Right cardiac atrium (tissue), 5 donors: Measurements from ENCODE around the gene MYH9. TPM values are rescaled to one million over a fixed set of nuclear protein-coding genes. Genes with fewer than 3 reads are reported as not detected.

Experiments used
- ATAC-seq, 2 donors: fragments of 200-7000 bp; cut with Tn5 transposase; one replicate each; pipeline versions ENCODE4 v1.8.0 to v1.9.1; 2020; ENCODE audit warnings: moderate library complexity in 2 of 2, mild to moderate bottlenecking in 1 of 2
- DNase-seq, 3 donors: peaks; one replicate each; pipeline ENCODE4 v3.0.0-alpha.2; 2020
- H3K27ac ChIP-seq: one replicate; pipeline ENCODE4 v1.5.1; 2013; ENCODE audit warnings: mild to moderate bottlenecking, low read length, control low read depth, moderate library complexity
- H3K27me3 ChIP-seq: one replicate; pipeline ENCODE4 v1.6.1; 2013; ENCODE audit not compliant: control insufficient read depth, insufficient read depth
- H3K4me1 ChIP-seq: one replicate; pipeline ENCODE4 v1.6.1; 2013; ENCODE audit warnings: low read length; ENCODE audit not compliant: control insufficient read depth, insufficient read depth
- H3K4me3 ChIP-seq: one replicate; pipeline ENCODE4 v1.5.1; 2013; ENCODE audit warnings: low read length, control low read depth
- H3K9me3 ChIP-seq: one replicate; pipeline ENCODE4 v1.6.1; 2013; ENCODE audit warnings: low read length; ENCODE audit not compliant: control insufficient read depth
- WGBS: extraction: QIAGEN DNeasy Blood & Tissue Kit; methylation state at CpG from one replicate; pipeline ENCODE4 v1.1.7; 2013; 5-methylcytosine and 5-hydroxymethylcytosine counted together
- intact Hi-C, 4 donors: fragments of 100-400 bp; cut with DNase I; formaldehyde crosslinking; loops; one replicate each; pipeline versions ENCODE4 v1.11.0 to v1.14.0; 2022 to 2023
- polyA plus RNA-seq: library from polyadenylated mRNA; stranded (reverse); fragments of 200-250 nt; gene quantifications from one replicate; pipeline ENCODE4 v1.2.3, GENCODE V29; 2013
- total RNA-seq, 4 donors: library from RNA; stranded (reverse); fragmentation: NEBNext Ultra II Directional; extraction: Animal tissue kit (Norgen Biotek cat#: 25700); gene quantifications; one replicate each; pipeline ENCODE4 v1.2.1, GENCODE V29; 2021
- donor health status: healthy with polysubstance abuse.
- donor health status: DM: no; HTN: yes; CAD: no.
- donor health status: DM: no; HTN: no; CAD: no.
- donor health status: DM: no; HTN: yes; CAD: no; lungs with severe emphysema.
- donor health status: DM: yes; HTN: yes; CAD: no.

Gene MYH9
- total and polyA plus RNA-seq, 5 donors: 92.5 to 224 (median 146) TPM

DNA sequence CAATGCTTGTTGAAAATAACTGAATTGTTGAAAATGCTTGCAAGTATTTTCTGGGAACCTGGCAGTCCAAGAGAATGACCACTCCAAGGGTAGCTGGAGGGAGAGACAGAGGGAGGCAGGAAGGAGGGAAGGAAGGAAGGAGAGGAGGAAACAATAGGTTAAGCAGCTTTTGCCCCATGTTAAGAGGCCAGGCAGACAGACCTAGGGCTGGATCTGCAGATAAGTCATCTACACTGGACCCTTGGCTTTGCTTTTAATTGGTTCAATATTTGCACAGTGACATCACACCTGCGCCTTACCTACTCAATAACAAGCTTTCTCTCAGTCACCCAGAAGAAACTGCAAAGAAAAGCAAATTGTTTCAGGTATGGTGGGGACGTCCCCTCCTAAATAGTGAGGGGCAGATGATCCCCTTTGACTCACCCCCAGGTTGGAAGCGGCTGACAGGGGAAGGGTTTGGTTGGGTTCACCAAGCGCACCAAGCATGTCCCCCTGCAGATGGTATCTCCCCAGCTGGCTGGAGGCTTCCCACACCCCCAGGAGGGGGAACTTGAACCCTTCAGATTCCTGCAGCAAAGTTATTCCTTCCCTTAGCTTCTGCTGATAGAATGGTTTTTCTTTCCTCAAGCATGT is 24.3 kb downstream of the MYH9 start:
- no peak overlapping the region for H3K4me3 ChIP-seq
- H3K4me1 ChIP-seq: peaks cover 70% of the 10 kb centered on the region
- no peak for ATAC-seq
- no peaks in the 10 kb centered on the region for H3K9me3 ChIP-seq
- intact Hi-C loops: loop anchor here in 1 of 4 donors (5.0 kb wide), 1 partner anchor 36 kb away; no protein-coding TSS in a partner anchor
- peak in 2 of 3 donors; percentile 2 to 25 for DNase-seq
- 85% methylated on average over 4 of the region's 4 CpGs for WGBS
- peak overlapping the region; percentile 77 for H3K27ac ChIP-seq
- no peaks in the 10 kb centered on the region for H3K27me3 ChIP-seq

DNA sequence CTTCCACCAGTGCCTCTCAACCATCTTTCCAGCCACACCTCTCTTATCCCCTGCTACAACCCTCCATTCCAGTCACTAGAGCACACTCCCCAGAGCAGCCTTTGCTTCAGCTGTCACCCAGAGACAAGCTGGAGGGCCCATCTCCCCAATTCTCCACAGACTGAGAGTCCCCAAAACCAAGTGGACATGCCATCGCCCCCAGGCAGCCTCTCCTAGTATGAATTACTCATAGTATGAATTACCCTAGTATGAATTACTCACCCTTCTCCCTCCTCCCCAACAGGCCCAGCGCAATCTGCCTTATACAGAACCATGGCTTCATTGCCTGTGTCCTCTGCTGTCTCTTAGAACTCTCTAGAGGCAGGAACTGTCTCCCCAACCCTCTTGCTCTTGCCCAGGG is 24.8 kb downstream of the MYH9 start:
- Histone ChIP-seq H3K27me3 (no peaks in the 10 kb centered on the region), H3K27ac (peak overlapping the region; percentile 77), H3K9me3 (no peaks in the 10 kb centered on the region), H3K4me1 (peaks cover 66% of the 10 kb centered on the region), H3K4me3 (no peak overlapping the region)
- ATAC-seq (no peak), DNase-seq (peak in 2 of 3 donors; percentile 12 to 35)
- WGBS: 86% methylated on average over 2 of the region's 2 CpGs
- intact Hi-C loops: loop anchor here in 1 of 4 donors (5.0 kb wide), 1 partner anchor 36 kb away; no protein-coding TSS in a partner anchor

DNA sequence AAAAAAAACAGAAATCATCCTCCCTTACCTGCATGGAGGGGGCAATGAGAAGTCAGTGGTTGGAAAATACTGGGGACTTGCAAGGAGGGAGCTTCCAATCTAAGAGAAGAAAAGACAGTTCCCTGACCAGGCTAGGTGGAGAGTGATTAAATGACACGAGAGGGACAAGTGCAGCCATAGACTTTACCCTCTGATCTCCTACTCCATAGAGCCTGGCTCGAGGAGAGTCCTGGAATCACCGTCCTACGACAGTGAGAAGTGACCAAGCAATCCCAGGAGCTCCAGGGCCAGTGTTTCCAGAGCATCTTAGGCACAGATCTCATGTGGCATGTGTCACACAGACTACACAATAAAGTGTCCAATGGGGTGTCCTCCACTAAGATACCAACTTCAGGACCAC is 25.7 kb downstream of the MYH9 start:
- Histone ChIP-seq H3K27ac (peak overlapping the region; percentile 77), H3K27me3 (no peaks in the 10 kb centered on the region), H3K4me3 (no peak overlapping the region), H3K9me3 (no peaks in the 10 kb centered on the region), H3K4me1 (peaks cover 66% of the 10 kb centered on the region)
- ATAC-seq: no peak
- 52% methylated on average over 4 of the region's 4 CpGs for WGBS
- intact Hi-C loops: loop anchor here in 1 of 4 donors (5.0 kb wide), 1 partner anchor 35 kb away; no protein-coding TSS in a partner anchor
- DNase-seq: no peak

DNA sequence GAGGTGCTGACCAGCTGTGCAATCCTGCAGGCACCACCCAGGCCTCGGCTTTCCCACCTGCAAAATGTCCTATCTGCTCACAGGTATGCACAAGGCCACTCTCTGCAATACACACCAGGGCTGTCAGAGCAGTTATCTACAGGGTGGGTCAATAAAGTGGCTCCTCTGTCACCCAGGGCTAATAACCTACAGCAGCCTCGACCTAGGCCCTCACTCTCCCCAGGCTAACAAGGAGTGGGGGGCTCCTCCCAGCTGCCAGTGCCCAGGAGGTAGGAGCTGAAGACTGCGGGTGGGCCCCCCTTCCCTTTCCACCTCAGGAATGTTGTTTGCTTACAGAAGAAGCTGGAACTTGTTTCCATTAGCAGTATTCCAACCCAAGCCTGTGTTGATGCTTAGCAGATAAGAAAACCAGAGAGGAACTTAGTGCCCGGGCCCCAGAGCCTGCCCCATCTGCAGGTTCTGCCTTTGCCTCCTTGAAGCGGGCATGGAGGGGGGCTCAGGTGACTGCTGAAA is 26.8 kb downstream of the MYH9 start:
- peaks cover 65% of the 10 kb centered on the region for H3K4me1 ChIP-seq
- 41% methylated on average over 5 of the region's 5 CpGs for WGBS

DNA sequence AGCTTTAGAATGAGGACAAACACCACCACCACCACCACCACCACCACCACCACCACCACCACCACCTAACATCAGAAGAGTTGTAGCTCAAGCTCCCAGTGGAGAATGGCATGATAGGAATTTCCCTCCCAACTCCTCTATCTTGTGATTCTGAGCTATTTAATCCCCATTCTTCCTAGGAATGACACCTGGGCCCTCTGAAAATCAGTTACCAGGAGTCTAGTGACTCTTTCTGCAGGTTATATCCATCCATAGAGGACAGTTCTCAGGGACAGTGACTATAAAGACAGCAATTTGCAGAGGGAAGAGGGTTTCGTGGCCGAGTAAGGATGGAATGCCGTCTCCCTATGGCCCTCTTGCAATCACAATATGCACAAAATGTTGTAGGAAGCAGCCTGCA is 27.8 kb downstream of the MYH9 start:
- DNase-seq (peak in 1 of 3 donors; percentile 13), ATAC-seq (no peak)
- intact Hi-C loops: loop anchor here in 1 of 4 donors (5.0 kb wide), 1 partner anchor 33 kb away; no protein-coding TSS in a partner anchor
- Histone ChIP-seq H3K9me3 (no peaks in the 10 kb centered on the region), H3K27me3 (no peaks in the 10 kb centered on the region), H3K27ac (peak overlapping the region; percentile 81), H3K4me1 (peaks cover 69% of the 10 kb centered on the region), H3K4me3 (no peak overlapping the region)
- 69% methylated on average over 3 of the region's 3 CpGs for WGBS

More for the DNA sequence above, 26.8 kb downstream of the MYH9 start:
- H3K27ac ChIP-seq: peak overlapping the region; percentile 57
- peak in 2 of 3 donors; percentile 48 to 57 for DNase-seq
- no peak for ATAC-seq
- no peaks in the 10 kb centered on the region for H3K27me3 ChIP-seq
- no peak overlapping the region for H3K4me3 ChIP-seq
- H3K9me3 ChIP-seq: no peaks in the 10 kb centered on the region
- intact Hi-C loops: loop anchor here in 1 of 4 donors (5.0 kb wide), 1 partner anchor 34 kb away; no protein-coding TSS in a partner anchor

DNA sequence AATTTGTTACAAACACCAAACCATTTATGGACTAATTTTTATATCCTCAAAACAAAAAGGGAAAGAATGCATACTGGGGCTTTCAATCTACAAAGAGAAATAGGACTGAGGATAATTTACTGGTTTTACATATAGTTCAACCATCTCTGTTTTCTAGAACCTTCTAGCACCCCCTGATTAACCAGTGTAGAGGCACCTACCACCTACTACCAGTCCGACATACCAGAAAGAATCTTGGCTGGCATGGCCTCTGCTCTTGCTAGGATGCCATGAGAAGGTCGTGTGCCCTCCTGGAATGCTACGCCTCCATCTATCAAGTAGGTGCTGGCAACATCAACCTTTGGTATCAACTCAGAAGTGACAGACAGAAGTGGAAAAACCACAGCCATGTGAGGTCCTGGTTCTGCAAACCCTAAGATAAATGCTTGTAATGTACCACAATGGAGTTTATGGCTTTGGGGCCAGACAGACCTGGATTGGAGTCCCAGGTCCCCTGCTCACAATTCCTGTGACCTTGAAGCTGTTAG is 28.2 kb downstream of the MYH9 start:
- ATAC-seq (peak in 1 of 2 donors; percentile 6), DNase-seq (peak in 2 of 3 donors; percentile 39 to 50)
- Histone ChIP-seq H3K27ac (peak overlapping the region; percentile 71), H3K27me3 (no peaks in the 10 kb centered on the region), H3K4me3 (no peak overlapping the region), H3K9me3 (no peaks in the 10 kb centered on the region), H3K4me1 (peaks cover 66% of the 10 kb centered on the region)
- intact Hi-C loops: no loop called here
- WGBS: 61% methylated on average over 3 of the region's 3 CpGs

DNA sequence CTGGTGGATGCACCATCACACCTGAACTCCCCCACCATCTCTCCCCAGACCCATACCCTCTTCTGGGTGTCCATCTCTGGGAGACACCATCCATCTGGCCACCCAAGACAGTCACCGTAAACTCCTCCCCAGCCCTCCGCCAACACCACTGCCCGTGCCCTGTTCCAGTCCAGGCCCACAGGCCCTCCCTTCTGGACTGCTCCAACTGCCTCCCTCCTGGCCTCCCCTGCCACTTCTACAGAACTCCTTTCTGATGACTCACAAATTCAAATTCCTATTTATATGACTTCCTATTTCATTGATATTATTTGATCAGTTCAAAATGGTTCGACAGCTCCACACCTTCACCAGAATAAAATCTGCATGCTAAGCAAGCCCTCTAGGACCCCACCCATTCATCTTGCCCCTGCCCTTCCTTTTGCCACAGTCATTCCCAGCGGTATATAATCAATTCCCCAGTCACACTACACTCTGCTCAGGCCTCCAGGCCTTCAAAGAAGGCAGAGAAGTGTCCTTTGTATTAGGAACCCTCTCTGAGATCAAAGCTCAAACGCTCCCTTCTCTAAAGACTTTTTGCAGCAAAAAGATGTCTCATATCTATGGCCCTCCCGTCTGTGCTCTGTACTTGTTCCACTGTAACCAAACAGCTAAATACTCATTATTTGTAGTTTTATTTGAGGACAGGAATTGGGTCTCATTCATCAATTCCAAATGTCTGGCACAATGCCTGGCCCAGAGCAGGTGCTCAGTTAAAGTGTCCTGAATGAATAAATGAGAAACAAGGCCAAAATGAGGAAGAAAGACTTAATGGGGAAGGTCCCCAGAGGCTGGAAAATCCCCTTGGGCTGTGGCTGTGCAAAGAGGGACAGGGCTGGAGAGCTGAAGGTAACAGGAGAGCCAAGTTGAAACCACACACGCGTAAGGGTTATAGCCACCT is 29.0 kb downstream of the MYH9 start:
- Histone ChIP-seq H3K27ac (peak overlapping the region; percentile 71), H3K4me1 (peaks cover 61% of the 10 kb centered on the region), H3K4me3 (no peak overlapping the region), H3K9me3 (no peaks in the 10 kb centered on the region), H3K27me3 (no peaks in the 10 kb centered on the region)
- ATAC-seq (peak; percentile 18 to 22), DNase-seq (peak in 2 of 3 donors; percentile 42 to 44)
- intact Hi-C loops: no loop called here
- WGBS: 70% methylated on average over 9 of the region's 9 CpGs

DNA sequence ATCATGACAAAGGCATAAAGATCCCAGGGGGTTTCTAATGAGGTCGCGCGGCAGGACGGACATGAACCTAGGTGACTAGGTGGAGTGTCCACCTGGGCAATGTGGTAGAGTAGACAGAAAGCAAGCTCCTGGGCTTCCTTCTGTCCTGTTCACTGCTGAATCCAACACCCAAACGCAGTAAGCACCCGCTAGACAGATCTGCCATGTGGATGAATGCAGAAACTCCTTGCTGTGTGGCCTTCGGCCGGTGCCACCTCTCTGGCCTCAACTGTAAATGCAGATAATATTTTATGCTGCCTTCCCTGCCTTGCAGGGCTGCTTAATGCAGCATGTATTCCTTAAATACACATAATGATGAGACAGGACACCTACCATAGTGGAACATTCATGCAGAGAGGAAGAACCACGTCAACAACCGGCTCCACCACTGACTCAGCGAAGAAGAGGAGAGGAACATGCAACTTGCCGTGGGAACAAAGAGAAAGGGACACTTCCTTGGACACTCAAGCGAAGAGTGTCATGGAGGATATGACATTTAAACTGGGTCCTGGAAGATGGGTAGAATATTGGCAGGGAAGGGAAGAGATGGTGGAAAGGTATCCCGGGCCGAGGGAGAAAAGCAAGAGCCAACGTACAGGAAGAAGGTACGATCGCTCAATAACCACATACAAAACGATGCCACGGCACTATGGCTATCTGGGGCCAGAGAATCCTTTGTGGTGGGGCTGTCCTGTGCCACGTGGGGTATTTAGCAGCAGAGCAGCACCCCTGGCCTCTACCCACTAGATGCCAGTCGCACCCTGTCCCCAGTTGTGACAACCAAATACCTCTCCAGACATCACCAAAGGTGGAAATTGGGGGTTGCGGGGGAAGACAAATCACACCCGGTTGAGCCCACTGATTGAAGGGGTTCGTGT is 30.8 kb downstream of the MYH9 start:
- peak overlapping the region; percentile 63 for H3K27ac ChIP-seq
- intact Hi-C loops: no loop called here
- DNase-seq (peak in 2 of 3 donors; percentile 31 to 37), ATAC-seq (no peak)
- H3K4me1 ChIP-seq: peaks cover 55% of the 10 kb centered on the region
- no peaks in the 10 kb centered on the region for H3K27me3 ChIP-seq
- no peak overlapping the region for H3K4me3 ChIP-seq
- 70% methylated on average over 25 of the region's 25 CpGs for WGBS
- no peaks in the 10 kb centered on the region for H3K9me3 ChIP-seq

DNA sequence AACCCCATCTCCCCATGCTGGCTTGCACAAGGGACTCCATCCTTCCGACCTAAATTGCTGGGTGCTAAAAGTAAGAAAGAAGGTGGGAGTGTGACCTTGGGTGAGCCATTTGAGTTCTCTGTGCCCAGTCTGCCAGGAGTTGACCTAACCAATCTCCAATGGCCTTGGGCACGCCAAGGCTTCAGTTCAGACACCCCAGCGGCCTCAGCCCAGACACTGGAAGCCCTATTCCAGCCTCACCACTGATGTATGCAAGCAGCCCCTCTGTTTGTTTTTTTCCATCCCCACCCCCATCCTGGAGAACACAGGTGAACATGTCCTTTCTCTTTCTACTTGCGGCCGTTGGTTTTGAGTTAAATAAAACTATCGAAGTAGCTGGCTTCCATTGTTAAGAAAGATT is 31.9 kb downstream of the MYH9 start:
- Histone ChIP-seq H3K9me3 (no peaks in the 10 kb centered on the region), H3K27me3 (no peaks in the 10 kb centered on the region), H3K27ac (peak overlapping the region; percentile 86), H3K4me1 (peaks cover 60% of the 10 kb centered on the region), H3K4me3 (no peak overlapping the region)
- DNase-seq (peak in 2 of 3 donors; percentile 28 to 43), ATAC-seq (no peak)
- 72% methylated on average over 6 of the region's 6 CpGs for WGBS
- intact Hi-C loops: no loop called here

DNA sequence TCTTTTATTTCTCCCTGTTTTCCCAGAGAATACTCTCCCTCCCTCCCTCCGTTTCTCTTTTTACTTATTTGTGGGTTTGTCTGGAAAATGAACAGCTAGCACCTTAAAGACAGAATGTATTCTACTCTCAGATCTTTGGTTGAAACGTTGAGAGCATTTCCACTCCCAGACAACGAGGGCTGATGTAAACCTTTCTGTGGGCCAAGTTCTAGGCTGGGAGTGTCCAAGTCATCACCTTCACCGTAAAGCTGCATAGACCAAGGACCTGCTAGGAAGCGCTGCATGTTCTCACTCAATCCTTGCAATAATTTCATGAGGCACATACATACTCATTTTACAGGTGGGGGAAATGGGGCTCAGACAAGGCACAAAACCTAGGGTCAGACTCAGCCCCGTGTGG is 32.4 kb downstream of the MYH9 start:
- WGBS: 28% methylated on average over 6 of the region's 6 CpGs

More for the DNA sequence above, 32.4 kb downstream of the MYH9 start:
- intact Hi-C loops: no loop called here
- Histone ChIP-seq H3K4me3 (peak overlapping the region; percentile 21), H3K27ac (peak overlapping the region; percentile 86), H3K27me3 (no peaks in the 10 kb centered on the region), H3K4me1 (peaks cover 61% of the 10 kb centered on the region), H3K9me3 (no peaks in the 10 kb centered on the region)
- ATAC-seq (no peak), DNase-seq (peak in 2 of 3 donors; percentile 15 to 33)
